Endothelial cell of umbilical vein (primary cell): ENCODE data around the gene PATL1. TPM values are rescaled to one million over a fixed set of nuclear protein-coding genes. Genes with fewer than 3 reads are reported as not detected.

Source experiments
- BruUV-seq: library from RNA; stranded (reverse); fragments of 400-500 nt; replicated peaks from 2 replicates; lab custom pipeline; 2021; lab: Mats Ljungman, UMichigan
- CTCF ChIA-PET: fragments of 300-600, 350-600 bp; sonication (Branson Sonifier 250); formaldehyde crosslinking; loops from one replicate; lab custom pipeline; 2021; ENCODE audit warnings: antibody characterized with exemption, inconsistent platforms; lab: Charles Lee
- POLR2A ChIA-PET: fragments of 300-600, 350-600 bp; sonication (Branson Sonifier 250); formaldehyde crosslinking; loops from one replicate; lab custom pipeline; 2021; ENCODE audit warnings: antibody characterized with exemption, inconsistent platforms; lab: Charles Lee
- DNase-seq: peaks from one replicate; pipeline ENCODE4 v3.0.0-alpha.2; 2011; ENCODE audit warnings: low read depth, low spot score
- FAIRE-seq: peaks from 2 replicates; lab custom pipeline; 2011; peaks lifted over from hg19 to GRCh38; lab: Jason Lieb, UNC
- H2AFZ ChIP-seq: 2 replicates; pipeline ENCODE4 v1.6.0; 2012; ENCODE audit warnings: low read depth, low read length, control low read depth, inconsistent platforms
- H3K27ac ChIP-seq: 2 replicates; pipeline ENCODE4 v1.5.1; 2011; ENCODE audit warnings: low read depth, mild to moderate bottlenecking, control low read depth, low read length, moderate library complexity; ENCODE audit not compliant: insufficient read depth
- H3K27me3 ChIP-seq, 2 experiments: 2 replicates each; pipeline versions ENCODE4 v1.6.0 to v1.6.1; 2011; ENCODE audit warnings: low read length in 2 of 2, mixed read lengths in 1 of 2; ENCODE audit not compliant: control insufficient read depth in 2 of 2, insufficient read depth in 2 of 2
- H3K36me3 ChIP-seq, 2 experiments: 2 replicates in 1 of 2; 3 replicates in 1 of 2; pipeline ENCODE4 v1.5.1; 2011; ENCODE audit warnings: low read length in 2 of 2, mild to moderate bottlenecking in 1 of 2, moderate library complexity in 1 of 2; ENCODE audit not compliant: control insufficient read depth in 2 of 2, insufficient read depth in 2 of 2; ENCODE audit errors: extremely low read depth in 1 of 2
- H3K4me1 ChIP-seq: 3 replicates; pipeline ENCODE4 v1.5.1; 2011; ENCODE audit warnings: mild to moderate bottlenecking, low read length; ENCODE audit not compliant: control insufficient read depth, insufficient read depth; ENCODE audit errors: extremely low read depth
- H3K4me2 ChIP-seq: 2 replicates; pipeline ENCODE4 v1.6.1; 2011; ENCODE audit warnings: low read length, control low read depth, mixed read lengths; ENCODE audit not compliant: insufficient read depth
- H3K4me3 ChIP-seq, 3 experiments: fragments of 200-600 bp in 1 of 3; sonication (generic), shearing (Covaris generic) in 1 of 3; replicated peaks in 1 of 3; 2 replicates each; pipeline ENCODE4 v1.5.1; 2011 to 2016; ENCODE audit warnings: control low read depth in 3 of 3, low read length in 3 of 3, mild to moderate bottlenecking in 2 of 3, inconsistent platforms in 1 of 3, low read depth in 1 of 3, moderate library complexity in 1 of 3; ENCODE audit not compliant: insufficient read depth in 1 of 3
- H3K79me2 ChIP-seq: 2 replicates; pipeline ENCODE4 v1.6.0; 2012; ENCODE audit warnings: low read length, inconsistent platforms; ENCODE audit not compliant: control insufficient read depth, insufficient read depth
- H3K9ac ChIP-seq: replicated peaks from 2 replicates; pipeline ENCODE3; 2011; ENCODE audit warnings: low read length, control low read depth; ENCODE audit not compliant: insufficient read depth; ENCODE audit errors: extremely low read depth
- H3K9me1 ChIP-seq: replicated peaks from 3 replicates; pipeline ENCODE4 v1.6.0; 2011; ENCODE audit warnings: mild to moderate bottlenecking, low read length; ENCODE audit not compliant: control insufficient read depth, insufficient read depth; ENCODE audit errors: extremely low read depth
- H3K9me3 ChIP-seq: replicated peaks from 2 replicates; pipeline ENCODE4 v1.5.1; 2012; ENCODE audit warnings: low read length, inconsistent platforms; ENCODE audit not compliant: control insufficient read depth, insufficient read depth
- H4K20me1 ChIP-seq: replicated peaks from 2 replicates; pipeline ENCODE3; 2011; ENCODE audit warnings: mild to moderate bottlenecking, low read length; ENCODE audit not compliant: control insufficient read depth, insufficient read depth; ENCODE audit errors: extremely low read depth
- EZH2 ChIP-seq: IDR thresholded peaks from 2 replicates; pipeline ENCODE4 v1.6.1; 2012; ENCODE audit warnings: borderline replicate concordance, low read depth, mild to moderate bottlenecking, moderate library complexity, low read length, inconsistent platforms; ENCODE audit not compliant: severe bottlenecking
- FOS ChIP-seq: IDR thresholded peaks from 2 replicates; pipeline ENCODE4 v1.6.1; 2011; ENCODE audit warnings: mild to moderate bottlenecking, low read length, moderate library complexity, borderline replicate concordance; ENCODE audit not compliant: insufficient read depth
- GATA2 ChIP-seq: IDR thresholded peaks from 2 replicates; pipeline ENCODE4 v1.7.0; 2011; ENCODE audit warnings: low read depth, mild to moderate bottlenecking, moderate library complexity, mixed read lengths, low read length; ENCODE audit not compliant: insufficient read length, insufficient read depth
- JUN ChIP-seq: IDR thresholded peaks from 2 replicates; pipeline ENCODE4 v1.6.1; 2011; ENCODE audit warnings: borderline replicate concordance, low read depth; ENCODE audit not compliant: insufficient read length, insufficient read depth
- MYC ChIP-seq: IDR thresholded peaks from one replicate; pipeline ENCODE4 v1.6.1; 2011; ENCODE audit warnings: mild to moderate bottlenecking, low read depth, low read length
- POLR2A ChIP-seq: IDR thresholded peaks from 2 replicates; pipeline ENCODE4 v1.6.1; 2012; ENCODE audit warnings: low read depth, mild to moderate bottlenecking, control low read depth, low read length
- POLR2AphosphoS5 ChIP-seq: IDR thresholded peaks from 2 replicates; pipeline ENCODE4 v1.6.1; 2012; ENCODE audit warnings: low read depth, mild to moderate bottlenecking, control low read depth, low read length, moderate library complexity; ENCODE audit not compliant: insufficient read depth
- dilution Hi-C: fragments of 300-500 bp; cut with MboI; formaldehyde crosslinking; loops from one replicate; pipeline ENCODE4 v1.15.0; 2019; ENCODE audit warnings: low sequenced_read_pairs; ENCODE audit not compliant: extremely low pct_ligation_motif_present
- intact Hi-C: fragments of 100-400 bp; cut with micrococcal nuclease; formaldehyde crosslinking; loops from one replicate; pipeline ENCODE4 v1.10.0; 2022
- polyA plus RNA-seq, 4 experiments: library from polyadenylated mRNA; depleted of rRNA in 3 of 4; stranded (reverse) in 3 of 4; unstranded in 1 of 4; fragments of >200 nt; gene quantifications; 2 replicates each; pipeline versions ENCODE4 v1.2.1 to v1.2.3, GENCODE V29; 2011 to 2012; ENCODE audit warnings: missing spikeins in 1 of 4
- total RNA-seq: library from RNA; stranded (reverse); gene quantifications from 2 replicates; pipeline ENCODE4 v1.2.3, GENCODE V29; 2021
- TF ChIP-seq, protein P1 (sequence below): IDR thresholded peaks from 2 replicates; pipeline ENCODE4 v1.6.1; 2011; ENCODE audit not compliant: insufficient read depth, insufficient read length
- TF ChIP-seq, protein P2 (sequence below), 2 donors: IDR thresholded peaks; 1 replicate in 1 of 2; 2 replicates in 1 of 2; pipeline ENCODE4 v1.5.1; 2011; ENCODE audit warnings: low read length in 2 of 2, mild to moderate bottlenecking in 2 of 2, moderate library complexity in 2 of 2, control low read depth in 1 of 2, inconsistent platforms in 1 of 2, low read depth in 1 of 2; ENCODE audit not compliant: insufficient read depth in 1 of 2; ENCODE audit errors: extremely low read depth in 1 of 2

PATL1 gene
- total and polyA plus RNA-seq, 2 donors (not counting 3 experiments of a cell fraction or from before 2014, with no cell fraction given) = 33.7 to 38.8 TPM

DNA sequence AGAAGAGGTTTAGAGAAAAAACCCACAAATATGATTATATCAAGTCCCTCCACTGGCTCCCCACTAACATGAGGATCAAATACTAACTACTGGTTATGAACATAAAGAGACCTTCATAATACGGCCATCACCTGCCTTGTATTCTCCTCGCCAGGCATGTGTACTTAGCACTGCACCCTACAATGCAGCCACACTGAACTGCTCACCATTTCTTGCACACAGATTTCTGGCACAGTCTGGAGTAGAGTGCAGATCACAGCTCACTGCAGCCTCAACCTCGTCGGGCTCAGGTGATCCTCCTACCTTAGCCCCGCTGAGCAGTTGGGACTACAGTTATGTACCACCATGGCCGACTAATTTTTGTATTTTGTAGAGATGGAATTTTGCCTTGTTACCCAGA, 66.4 kb downstream of the PATL1 start:
- H2AFZ ChIP-seq = no peak overlapping the region
- H3K27me3 ChIP-seq = no peaks in the 10 kb centered on the region
- FAIRE-seq (no peak), DNase-seq (no peak)
- no peak overlapping the region for H3K9ac ChIP-seq
- H3K4me3 ChIP-seq = no peak overlapping the region
- H4K20me1 ChIP-seq = peaks cover 3% of the 10 kb centered on the region
- no peak for TF ChIP-seq JUN
- no peak for TF ChIP-seq EZH2
- TF ChIP-seq POLR2AphosphoS5 = no peak
- TF ChIP-seq POLR2A = no peak
- no peak for TF ChIP-seq MYC
- TF ChIP-seq GATA2 = no peak
- TF ChIP-seq FOS = no peak
- TF ChIP-seq, protein P1, sequence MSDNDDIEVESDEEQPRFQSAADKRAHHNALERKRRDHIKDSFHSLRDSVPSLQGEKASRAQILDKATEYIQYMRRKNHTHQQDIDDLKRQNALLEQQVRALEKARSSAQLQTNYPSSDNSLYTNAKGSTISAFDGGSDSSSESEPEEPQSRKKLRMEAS = no peak
- TF ChIP-seq, protein P2, sequence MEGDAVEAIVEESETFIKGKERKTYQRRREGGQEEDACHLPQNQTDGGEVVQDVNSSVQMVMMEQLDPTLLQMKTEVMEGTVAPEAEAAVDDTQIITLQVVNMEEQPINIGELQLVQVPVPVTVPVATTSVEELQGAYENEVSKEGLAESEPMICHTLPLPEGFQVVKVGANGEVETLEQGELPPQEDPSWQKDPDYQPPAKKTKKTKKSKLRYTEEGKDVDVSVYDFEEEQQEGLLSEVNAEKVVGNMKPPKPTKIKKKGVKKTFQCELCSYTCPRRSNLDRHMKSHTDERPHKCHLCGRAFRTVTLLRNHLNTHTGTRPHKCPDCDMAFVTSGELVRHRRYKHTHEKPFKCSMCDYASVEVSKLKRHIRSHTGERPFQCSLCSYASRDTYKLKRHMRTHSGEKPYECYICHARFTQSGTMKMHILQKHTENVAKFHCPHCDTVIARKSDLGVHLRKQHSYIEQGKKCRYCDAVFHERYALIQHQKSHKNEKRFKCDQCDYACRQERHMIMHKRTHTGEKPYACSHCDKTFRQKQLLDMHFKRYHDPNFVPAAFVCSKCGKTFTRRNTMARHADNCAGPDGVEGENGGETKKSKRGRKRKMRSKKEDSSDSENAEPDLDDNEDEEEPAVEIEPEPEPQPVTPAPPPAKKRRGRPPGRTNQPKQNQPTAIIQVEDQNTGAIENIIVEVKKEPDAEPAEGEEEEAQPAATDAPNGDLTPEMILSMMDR (IDR thresholded peaks at IDR 0.05; ENCODE audit: extremely low read depth in 1 of 2, insufficient read depth in 1 of 2, low read depth in 1 of 2, low read length in 2 of 2) = no peak
- intact Hi-C loops = no loop called here
- no peaks in the 10 kb centered on the region for H3K9me3 ChIP-seq
- H3K9me1 ChIP-seq = no peaks in the 10 kb centered on the region
- peaks cover 33 to 43% of the 10 kb centered on the region in 2 experiments for H3K36me3 ChIP-seq
- peaks cover 12% of the 10 kb centered on the region for H3K79me2 ChIP-seq
- no peaks in the 10 kb centered on the region for H3K4me1 ChIP-seq
- dilution Hi-C loops = no loop called here
- BruUV-seq = no TSS peak
- H3K27ac ChIP-seq = no peak overlapping the region
- POLR2A ChIA-PET = no interaction called here
- no peak overlapping the region for H3K4me2 ChIP-seq
- CTCF ChIA-PET = no interaction called here
